ENCODE results near the gene RNF144A. TPM values are rescaled to one million over a fixed set of nuclear protein-coding genes. Genes with fewer than 3 reads are reported as not detected.
"Not testable (repeated sequence)": the region's sequence is repeated elsewhere in the genome, so short reads cannot be mapped to it uniquely, and the experiment has no call there.

The RNF144A gene
- polyA plus RNA-seq, 1 donor from 2014 or later: 0.83 TPM

DNA sequence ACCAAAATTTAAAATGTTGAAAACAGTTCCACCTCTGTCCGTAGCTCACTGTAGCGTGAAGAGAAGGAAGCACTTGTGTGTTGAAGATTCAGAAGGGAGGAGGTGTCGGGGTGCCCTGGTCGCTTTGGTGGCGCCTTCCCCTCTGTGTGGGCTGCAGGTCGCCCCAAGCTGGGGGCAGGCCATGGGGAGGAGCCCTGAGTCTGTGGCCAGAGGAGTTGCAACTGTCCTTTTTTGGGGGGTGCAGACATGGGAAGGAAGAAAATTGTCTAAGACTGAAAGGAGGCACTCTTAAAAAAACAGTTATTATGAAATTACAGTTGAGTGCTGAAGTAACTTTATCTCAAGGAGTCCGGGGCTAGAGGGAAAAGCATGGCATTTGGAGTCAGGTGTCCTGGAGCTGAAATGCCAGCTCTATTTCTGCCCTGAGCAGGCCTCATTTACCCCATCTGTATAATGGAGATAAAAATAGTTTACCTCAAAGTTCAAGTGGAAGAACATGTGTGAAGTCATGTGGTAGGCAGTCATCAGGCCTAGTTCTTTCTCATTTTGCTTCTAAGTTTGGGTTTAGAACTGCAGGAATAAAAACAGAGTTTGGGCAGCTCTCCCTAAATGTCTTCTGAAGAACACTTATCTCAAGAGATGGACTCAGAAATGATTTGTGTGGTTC lies 82.1 kb downstream of the RNF144A start:
- no peaks in the 10 kb centered on the region for H3K27me3 Mint-ChIP-seq
- peak overlapping the region in 2 of 4 donors; percentile 83 to 87 for H3K4me3 Mint-ChIP-seq
- no peaks in the 10 kb centered on the region for H3K36me3 Mint-ChIP-seq

GRCh38 chr2:7001395-7001794 lies 84.2 kb downstream of the RNF144A start:
- H3K27me3 Mint-ChIP-seq, H3K36me3 Mint-ChIP-seq, H3K4me3 Mint-ChIP-seq, H3K9me3 Mint-ChIP-seq, H3K27ac Mint-ChIP-seq: not testable (repeated sequence)
- H3K4me1 Mint-ChIP-seq: peaks cover 20 to 32% (median 23%) of the 10 kb centered on the region in 3 donors

More for the DNA sequence above, 82.1 kb downstream of the RNF144A start:
- H3K4me1 Mint-ChIP-seq: peaks cover 12 to 25% (median 17%) of the 10 kb centered on the region in 3 donors
- H3K27ac Mint-ChIP-seq: peak overlapping the region; percentile 3 to 85 (median 60)
- no peaks in the 10 kb centered on the region for H3K9me3 Mint-ChIP-seq

- Mint-ChIP-seq H3K27ac (no peak overlapping the region), H3K36me3 (no peaks in the 10 kb centered on the region)
Measured at GRCh38 chr2:7003895-7004294, 86.7 kb downstream of the RNF144A start.

GRCh38 chr2:7004636-7005035 lies 87.4 kb downstream of the RNF144A start:
- Mint-ChIP-seq H3K27ac (no peak overlapping the region), H3K36me3 (no peaks in the 10 kb centered on the region), H3K4me1 (peaks cover 11 to 28% (median 17%) of the 10 kb centered on the region in 3 donors), H3K4me3 (peak overlapping the region in 1 of 4 donors; percentile 85), H3K9me3 (no peaks in the 10 kb centered on the region), H3K27me3 (peaks cover 5% of the 10 kb centered on the region)

More at GRCh38 chr2:7003895-7004294, 86.7 kb downstream of the RNF144A start:
- Mint-ChIP-seq H3K27me3 (peaks cover 4% of the 10 kb centered on the region), H3K4me1 (peaks cover 17 to 36% (median 20%) of the 10 kb centered on the region in 3 donors), H3K9me3 (no peaks in the 10 kb centered on the region), H3K4me3 (no peak overlapping the region)

DNA sequence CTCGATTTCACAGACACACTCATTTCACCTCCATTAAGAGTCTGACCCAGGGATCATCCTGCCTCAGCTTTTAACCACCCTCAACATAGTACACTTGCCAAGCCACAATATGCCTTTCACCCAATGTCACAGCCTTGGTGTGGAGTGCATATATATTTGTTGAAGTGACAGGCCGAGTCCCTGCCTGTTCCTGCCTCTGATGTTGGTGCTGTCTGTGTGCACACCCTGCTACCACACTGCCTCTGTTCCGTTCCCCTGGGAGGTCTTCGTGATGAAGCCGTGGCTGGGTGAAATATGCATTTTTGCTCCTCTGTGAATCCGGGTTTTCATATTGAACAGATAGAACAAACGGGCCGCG lies 90.3 kb downstream of the RNF144A start:
- Mint-ChIP-seq H3K4me1 (peaks cover 7 to 17% (median 13%) of the 10 kb centered on the region in 3 donors), H3K36me3 (no peaks in the 10 kb centered on the region), H3K27me3 (peaks cover 5% of the 10 kb centered on the region), H3K9me3 (no peaks in the 10 kb centered on the region), H3K4me3 (no peak overlapping the region), H3K27ac (no peak overlapping the region)

GRCh38 chr2:7007846-7008741 lies 90.9 kb downstream of the RNF144A start:
- no peak overlapping the region for H3K4me3 Mint-ChIP-seq
- H3K4me1 Mint-ChIP-seq: peaks cover 7 to 17% (median 13%) of the 10 kb centered on the region in 3 donors
- no peaks in the 10 kb centered on the region for H3K36me3 Mint-ChIP-seq
- no peaks in the 10 kb centered on the region for H3K9me3 Mint-ChIP-seq
- peak overlapping the region in 1 of 3 donors; percentile 21 for H3K27ac Mint-ChIP-seq
- peaks cover 5% of the 10 kb centered on the region for H3K27me3 Mint-ChIP-seq

DNA sequence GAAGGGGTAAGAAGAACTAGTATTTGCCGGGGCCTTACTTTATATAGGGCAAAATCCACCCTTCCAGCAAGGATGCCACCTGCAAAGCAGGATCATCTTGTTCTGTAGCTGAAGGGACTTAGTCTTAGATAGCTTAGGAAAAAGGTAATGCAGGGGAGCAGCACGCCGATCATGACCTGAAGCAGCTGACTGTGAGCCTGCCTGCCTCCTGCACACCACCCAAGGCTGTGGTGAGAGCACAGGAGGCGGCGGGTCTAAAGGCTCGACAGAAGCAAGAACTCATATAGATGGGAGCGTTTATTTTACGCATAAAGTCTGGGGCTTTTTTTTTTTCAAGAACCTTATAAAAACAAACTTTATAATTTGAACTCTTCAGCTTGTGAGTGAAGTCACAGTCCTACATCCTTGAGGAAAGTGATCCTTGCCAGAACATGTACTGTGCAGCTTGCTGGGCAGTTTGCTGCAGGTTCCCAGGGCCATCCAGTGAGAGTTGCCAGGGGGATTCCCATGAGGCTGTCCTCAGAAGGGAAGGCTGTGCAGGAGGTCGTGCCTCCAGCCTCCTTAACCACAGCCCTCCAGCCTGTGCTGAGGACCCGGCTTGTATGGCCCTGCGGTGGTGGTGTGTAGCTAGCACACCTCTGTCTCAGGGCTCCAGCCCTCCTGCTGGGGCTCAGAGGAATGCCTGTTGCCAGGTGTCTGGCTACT lies 92.1 kb downstream of the RNF144A start:
- Mint-ChIP-seq H3K27ac (no peak overlapping the region), H3K4me3 (no peak overlapping the region), H3K9me3 (no peaks in the 10 kb centered on the region), H3K27me3 (peaks cover 7% of the 10 kb centered on the region), H3K4me1 (peaks cover 10 to 22% (median 13%) of the 10 kb centered on the region in 3 donors), H3K36me3 (no peaks in the 10 kb centered on the region)

GRCh38 chr2:7010391-7011054 lies 93.3 kb downstream of the RNF144A start:
- Mint-ChIP-seq H3K4me1 (peaks cover 5 to 16% (median 6%) of the 10 kb centered on the region in 3 donors), H3K9me3 (no peaks in the 10 kb centered on the region), H3K36me3 (no peaks in the 10 kb centered on the region)

DNA sequence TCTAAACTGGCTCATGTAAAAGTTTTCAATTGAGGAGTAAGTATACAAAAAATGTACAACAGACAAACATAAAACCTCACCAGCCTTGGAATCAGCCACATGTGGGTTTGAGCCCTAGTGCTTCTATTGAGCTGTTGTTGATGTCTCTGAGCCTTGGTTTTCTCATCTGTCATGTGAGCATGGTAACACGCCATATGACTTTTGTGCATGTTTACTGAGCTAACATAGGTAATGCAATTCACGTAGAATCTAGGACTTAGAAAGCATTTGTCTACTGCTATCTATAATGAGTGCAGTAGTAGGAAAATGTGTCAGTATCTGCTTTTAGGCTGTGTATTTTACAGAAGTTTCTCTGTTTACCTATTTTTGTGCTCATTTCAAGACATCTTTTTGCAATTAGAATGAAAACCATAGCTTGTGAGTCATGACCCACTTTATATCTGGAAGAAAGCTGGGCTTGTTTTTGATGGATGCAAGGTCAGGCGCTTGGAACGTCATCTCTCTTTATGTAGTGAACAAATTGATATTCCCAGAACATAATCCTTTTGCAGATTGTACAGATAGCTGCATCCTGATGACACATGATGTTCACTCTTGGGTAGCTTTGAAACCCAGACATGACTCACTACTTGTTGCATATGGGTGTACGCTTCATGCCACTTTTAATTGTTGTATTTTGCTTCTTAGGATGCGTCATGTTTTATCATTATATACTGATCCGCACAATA lies 94.3 kb downstream of the RNF144A start:
- Mint-ChIP-seq H3K4me1 (peaks cover 5 to 16% (median 6%) of the 10 kb centered on the region in 3 donors), H3K27ac (no peak overlapping the region), H3K36me3 (no peaks in the 10 kb centered on the region), H3K9me3 (no peaks in the 10 kb centered on the region), H3K27me3 (peaks cover 5% of the 10 kb centered on the region), H3K4me3 (no peak overlapping the region)

More at GRCh38 chr2:7010391-7011054, 93.3 kb downstream of the RNF144A start:
- Mint-ChIP-seq H3K4me3 (no peak overlapping the region), H3K27me3 (peaks cover 5% of the 10 kb centered on the region), H3K27ac (no peak overlapping the region)

GRCh38 chr2:7012141-7012764 lies 95.0 kb downstream of the RNF144A start:
- H3K27ac Mint-ChIP-seq: no peak overlapping the region
- H3K4me3 Mint-ChIP-seq: no peak overlapping the region
- peaks cover 4% of the 10 kb centered on the region for H3K27me3 Mint-ChIP-seq
- H3K9me3 Mint-ChIP-seq: no peaks in the 10 kb centered on the region
- H3K4me1 Mint-ChIP-seq: peaks cover 5 to 15% (median 6%) of the 10 kb centered on the region in 3 donors
- no peaks in the 10 kb centered on the region for H3K36me3 Mint-ChIP-seq

- Mint-ChIP-seq H3K4me3 (no peak overlapping the region), H3K36me3 (no peaks in the 10 kb centered on the region), H3K4me1 (peaks cover 0 to 8% (median 6%) of the 10 kb centered on the region in 3 donors), H3K9me3 (no peaks in the 10 kb centered on the region), H3K27me3 (peaks cover 4% of the 10 kb centered on the region), H3K27ac (no peak overlapping the region)
Measured at GRCh38 chr2:7013471-7014160, 96.4 kb downstream of the RNF144A start.

DNA sequence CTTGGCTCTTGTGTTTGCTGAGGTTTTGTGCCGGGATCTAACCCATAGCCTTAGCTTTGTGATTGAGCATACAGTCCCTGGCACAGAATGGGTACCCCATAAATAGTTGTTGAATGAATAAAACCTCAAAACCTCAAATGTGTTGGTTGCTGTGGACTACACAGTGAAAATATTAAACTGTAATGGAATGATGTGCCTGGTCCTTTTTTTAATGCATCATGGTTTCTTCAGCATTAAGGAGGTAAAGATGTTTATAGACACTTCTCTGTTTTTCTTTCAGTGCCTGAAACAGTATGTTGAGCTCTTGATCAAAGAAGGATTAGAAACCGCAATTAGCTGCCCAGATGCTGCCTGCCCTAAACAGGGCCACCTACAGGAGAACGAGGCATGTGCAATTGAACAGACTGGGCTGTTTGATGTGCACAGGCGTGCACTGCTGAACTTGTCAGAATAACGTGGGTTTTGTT lies 97.0 kb downstream of the RNF144A start:
- Mint-ChIP-seq H3K9me3 (no peaks in the 10 kb centered on the region), H3K4me1 (peaks cover 0 to 8% (median 6%) of the 10 kb centered on the region in 3 donors), H3K36me3 (no peaks in the 10 kb centered on the region), H3K27ac (no peak overlapping the region), H3K27me3 (peaks cover 2% of the 10 kb centered on the region), H3K4me3 (no peak overlapping the region)

Data from IgD-negative memory B cell (primary cell).